Transverse colon (tissue), 4 donors: Measurements from ENCODE around the gene ACO1.

Experiments
- EP300 ChIP-seq: sonication (generic); formaldehyde crosslinking; IDR thresholded peaks from one replicate; pipeline ENCODE4 v1.6.1; 2017; ENCODE audit warnings: antibody characterized with exemption, low read depth
- POLR2AphosphoS5 ChIP-seq, 3 donors: sonication (generic); formaldehyde crosslinking; IDR thresholded peaks; one replicate each; pipeline ENCODE4 v1.6.1; 2016; ENCODE audit warnings: antibody characterized with exemption in 3 of 3
- TF ChIP-seq, protein P1 (sequence below), 5 experiments: fragments of 200-600 bp in 3 of 5; fragments of 450-650 bp in 2 of 5; sonication (generic) in 3 of 5; IDR thresholded peaks; 1 replicate in 2 of 5; 2 replicates in 3 of 5; pipeline ENCODE4 v1.5.1; 2016 to 2017; ENCODE audit warnings: antibody characterized with exemption in 5 of 5, inconsistent platforms in 3 of 5, mild to moderate bottlenecking in 2 of 5, moderate library complexity in 1 of 5

DNA sequence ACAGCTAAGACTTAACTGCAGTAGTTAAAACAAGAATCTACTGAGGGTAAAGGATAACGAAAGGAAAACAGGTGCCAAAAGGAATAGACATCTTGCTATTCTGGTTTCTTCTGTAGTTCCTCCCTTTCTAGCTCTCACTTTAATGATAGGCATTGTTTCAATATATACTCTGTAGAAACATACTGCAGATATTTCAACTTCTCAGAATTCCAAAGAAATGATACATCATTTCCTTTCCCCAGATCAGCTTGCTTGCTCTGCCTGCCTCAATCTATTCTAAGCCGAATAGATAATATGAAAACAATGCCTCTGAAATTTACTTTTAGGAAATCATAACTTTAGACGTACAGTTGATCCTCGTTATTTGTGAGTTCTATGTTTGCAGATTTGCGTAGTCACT, 46.3 kb downstream of the ACO1 start:
- TF ChIP-seq POLR2AphosphoS5 (IDR thresholded peaks at IDR 0.05) (no peak), EP300 (no peak)
- TF ChIP-seq, protein P1, sequence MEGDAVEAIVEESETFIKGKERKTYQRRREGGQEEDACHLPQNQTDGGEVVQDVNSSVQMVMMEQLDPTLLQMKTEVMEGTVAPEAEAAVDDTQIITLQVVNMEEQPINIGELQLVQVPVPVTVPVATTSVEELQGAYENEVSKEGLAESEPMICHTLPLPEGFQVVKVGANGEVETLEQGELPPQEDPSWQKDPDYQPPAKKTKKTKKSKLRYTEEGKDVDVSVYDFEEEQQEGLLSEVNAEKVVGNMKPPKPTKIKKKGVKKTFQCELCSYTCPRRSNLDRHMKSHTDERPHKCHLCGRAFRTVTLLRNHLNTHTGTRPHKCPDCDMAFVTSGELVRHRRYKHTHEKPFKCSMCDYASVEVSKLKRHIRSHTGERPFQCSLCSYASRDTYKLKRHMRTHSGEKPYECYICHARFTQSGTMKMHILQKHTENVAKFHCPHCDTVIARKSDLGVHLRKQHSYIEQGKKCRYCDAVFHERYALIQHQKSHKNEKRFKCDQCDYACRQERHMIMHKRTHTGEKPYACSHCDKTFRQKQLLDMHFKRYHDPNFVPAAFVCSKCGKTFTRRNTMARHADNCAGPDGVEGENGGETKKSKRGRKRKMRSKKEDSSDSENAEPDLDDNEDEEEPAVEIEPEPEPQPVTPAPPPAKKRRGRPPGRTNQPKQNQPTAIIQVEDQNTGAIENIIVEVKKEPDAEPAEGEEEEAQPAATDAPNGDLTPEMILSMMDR (IDR thresholded peaks at IDR 0.05): no peak
